ENCODE results near the gene GNAS-AS1.

GNAS-AS1 gene

DNA sequence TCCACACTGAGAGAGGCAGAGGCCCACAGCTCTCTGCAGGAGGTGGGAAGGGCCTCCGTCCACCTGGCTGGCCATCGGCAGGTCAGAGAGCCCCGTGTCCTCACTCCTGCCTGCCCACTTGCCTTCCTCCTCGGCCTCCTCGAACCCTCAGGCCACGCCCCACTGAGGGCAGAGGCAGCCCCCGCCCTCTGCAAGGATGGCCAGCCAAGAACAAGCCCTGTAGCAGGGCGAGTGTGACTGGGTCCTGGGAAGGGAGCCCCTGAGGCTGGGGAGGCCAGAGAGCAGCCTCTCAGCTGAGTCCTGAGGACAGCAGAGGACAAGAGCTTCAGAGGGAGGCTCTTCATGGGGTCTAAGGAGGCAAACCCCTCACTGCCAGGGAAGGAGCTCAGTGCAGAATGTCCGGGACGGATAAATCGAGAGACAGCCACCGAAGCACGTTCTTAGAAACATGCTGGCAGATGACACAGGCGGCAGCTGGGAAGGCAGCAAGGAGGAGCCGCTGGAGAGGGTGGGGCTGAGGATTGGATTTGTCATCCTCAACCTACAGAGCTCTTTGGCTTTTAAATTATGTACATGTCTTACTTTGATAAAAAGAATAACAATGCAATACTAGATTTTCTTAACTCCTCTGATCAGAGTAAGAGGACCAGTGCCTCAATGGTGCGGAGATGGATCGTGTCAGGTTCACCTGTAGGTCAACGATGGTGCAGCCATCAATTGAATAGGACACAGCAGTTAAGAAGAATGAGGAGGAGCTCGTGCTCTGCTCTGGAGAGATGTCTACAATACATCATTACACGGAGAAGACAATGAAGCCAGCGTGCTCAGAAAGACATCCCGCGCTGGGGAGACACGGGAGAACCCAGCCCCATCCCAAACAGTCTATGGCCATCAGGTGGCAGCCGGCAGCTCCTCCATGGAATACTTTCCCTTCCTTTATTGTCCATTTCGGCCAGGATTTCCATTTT lies 53.0 kb downstream of the GNAS-AS1 start:
- TF ChIP-seq, protein P1, sequence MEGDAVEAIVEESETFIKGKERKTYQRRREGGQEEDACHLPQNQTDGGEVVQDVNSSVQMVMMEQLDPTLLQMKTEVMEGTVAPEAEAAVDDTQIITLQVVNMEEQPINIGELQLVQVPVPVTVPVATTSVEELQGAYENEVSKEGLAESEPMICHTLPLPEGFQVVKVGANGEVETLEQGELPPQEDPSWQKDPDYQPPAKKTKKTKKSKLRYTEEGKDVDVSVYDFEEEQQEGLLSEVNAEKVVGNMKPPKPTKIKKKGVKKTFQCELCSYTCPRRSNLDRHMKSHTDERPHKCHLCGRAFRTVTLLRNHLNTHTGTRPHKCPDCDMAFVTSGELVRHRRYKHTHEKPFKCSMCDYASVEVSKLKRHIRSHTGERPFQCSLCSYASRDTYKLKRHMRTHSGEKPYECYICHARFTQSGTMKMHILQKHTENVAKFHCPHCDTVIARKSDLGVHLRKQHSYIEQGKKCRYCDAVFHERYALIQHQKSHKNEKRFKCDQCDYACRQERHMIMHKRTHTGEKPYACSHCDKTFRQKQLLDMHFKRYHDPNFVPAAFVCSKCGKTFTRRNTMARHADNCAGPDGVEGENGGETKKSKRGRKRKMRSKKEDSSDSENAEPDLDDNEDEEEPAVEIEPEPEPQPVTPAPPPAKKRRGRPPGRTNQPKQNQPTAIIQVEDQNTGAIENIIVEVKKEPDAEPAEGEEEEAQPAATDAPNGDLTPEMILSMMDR (IDR thresholded peaks at IDR 0.05; ENCODE audit: insufficient read depth, low read length, poor library complexity, severe bottlenecking): no peak
- no peak for TF ChIP-seq EZH2phosphoT487 (conservative IDR thresholded peaks at IDR 0.05; ENCODE audit: low read length)

DNA sequence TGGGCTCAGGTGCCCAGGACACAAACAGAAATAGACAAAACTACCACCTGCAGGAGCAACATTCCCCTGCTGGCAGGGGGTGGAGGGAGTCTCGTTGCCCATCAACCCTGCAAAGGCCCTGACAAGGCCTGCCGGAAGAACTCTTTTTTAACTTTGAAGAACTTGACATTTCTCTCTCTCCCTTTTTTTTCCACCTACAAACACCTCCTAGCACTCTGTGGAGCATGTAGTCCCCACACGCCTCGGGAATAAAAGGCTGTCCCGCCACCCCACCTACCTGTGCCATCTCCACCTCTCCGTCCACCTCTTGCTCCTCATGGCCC lies 54.8 kb downstream of the GNAS-AS1 start:
- Histone ChIP-seq H3K9me2 (replicated peaks; ENCODE audit: insufficient read depth, low read length) (no peaks in the 10 kb centered on the region), H3K4me2 (ENCODE audit: low read depth, low read length, poor library complexity, severe bottlenecking) (no peak overlapping the region), H3K27me3 (ENCODE audit: low read length) (no peaks in the 10 kb centered on the region), H4K20me1 (ENCODE audit: low read depth, low read length) (no peaks in the 10 kb centered on the region), H3F3A (ENCODE audit: insufficient read depth) (no peaks in the 10 kb centered on the region), H2AFZ (ENCODE audit: low read depth, low read length, severe bottlenecking) (no peak overlapping the region), H3K36me3 (ENCODE audit: low read length) (no peaks in the 10 kb centered on the region), H3K9me3 (ENCODE audit: insufficient read depth, low read length) (no peaks in the 10 kb centered on the region), H3K9ac (ENCODE audit: low read length) (no peak overlapping the region), H3K4me3 (ENCODE audit: insufficient read depth, low read length, poor library complexity, severe bottlenecking) (no peak overlapping the region), H3K27ac (ENCODE audit: low read depth, low read length) (no peak overlapping the region), H3K79me2 (ENCODE audit: insufficient read depth, low read length) (no peaks in the 10 kb centered on the region)
- TF ChIP-seq, protein P1 (IDR thresholded peaks at IDR 0.05; ENCODE audit: insufficient read depth, low read length, poor library complexity, severe bottlenecking): no peak
- no peak for TF ChIP-seq EZH2phosphoT487 (conservative IDR thresholded peaks at IDR 0.05; ENCODE audit: low read length)

More for the DNA sequence above, 53.0 kb downstream of the GNAS-AS1 start:
- Histone ChIP-seq H3K27ac (ENCODE audit: low read depth, low read length) (no peak overlapping the region), H3K4me3 (ENCODE audit: insufficient read depth, low read length, poor library complexity, severe bottlenecking) (no peak overlapping the region), H3K9me2 (replicated peaks; ENCODE audit: insufficient read depth, low read length) (no peaks in the 10 kb centered on the region), H4K20me1 (ENCODE audit: low read depth, low read length) (no peaks in the 10 kb centered on the region), H3K9me3 (ENCODE audit: insufficient read depth, low read length) (no peaks in the 10 kb centered on the region), H3K79me2 (ENCODE audit: insufficient read depth, low read length) (no peaks in the 10 kb centered on the region), H3K36me3 (ENCODE audit: low read length) (no peaks in the 10 kb centered on the region), H3K4me2 (ENCODE audit: low read depth, low read length, poor library complexity, severe bottlenecking) (no peak overlapping the region), H2AFZ (ENCODE audit: low read depth, low read length, severe bottlenecking) (no peak overlapping the region), H3K9ac (ENCODE audit: low read length) (no peak overlapping the region), H3F3A (ENCODE audit: insufficient read depth) (no peaks in the 10 kb centered on the region), H3K27me3 (ENCODE audit: low read length) (no peaks in the 10 kb centered on the region)

DNA sequence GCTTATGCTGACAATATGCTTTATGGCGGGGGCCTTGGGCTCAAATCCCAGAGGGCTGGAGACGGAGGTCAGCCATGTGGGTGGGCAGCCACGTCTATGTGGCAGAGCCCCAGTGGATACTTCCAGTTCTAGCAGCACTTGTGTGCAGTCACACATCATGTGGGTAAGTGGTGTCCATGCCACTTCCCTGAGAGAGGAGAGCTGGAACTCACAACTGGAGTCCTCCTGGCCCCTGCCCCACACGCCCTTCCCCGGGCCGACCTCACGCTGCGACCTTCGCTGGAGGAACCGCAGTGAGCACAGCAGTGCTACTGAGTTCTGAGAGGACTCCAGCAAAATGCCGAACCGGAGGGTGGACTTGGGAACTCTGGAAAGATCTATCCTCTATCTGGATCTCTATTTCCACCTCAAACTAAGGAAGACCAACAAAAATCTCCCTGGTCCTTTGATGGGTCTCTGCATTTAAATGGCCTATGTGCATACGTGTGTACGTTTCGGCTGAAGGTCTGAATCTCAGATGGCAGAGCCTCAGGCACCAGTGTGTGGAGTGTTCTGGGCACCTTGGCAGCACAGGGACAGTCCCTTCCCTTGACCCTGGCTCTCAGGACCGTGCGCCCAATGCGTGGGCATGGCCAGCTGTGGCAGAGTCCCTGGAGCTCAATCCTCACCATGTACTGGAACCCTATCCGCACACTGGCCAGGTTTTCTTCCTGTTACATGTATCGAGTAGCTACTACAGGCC lies 55.4 kb downstream of the GNAS-AS1 start:
- no peaks in the 10 kb centered on the region for H3K9me3 ChIP-seq (ENCODE audit: insufficient read depth, low read length)
- H3K27ac ChIP-seq (ENCODE audit: low read depth, low read length): no peak overlapping the region
- H3K79me2 ChIP-seq (ENCODE audit: insufficient read depth, low read length): no peaks in the 10 kb centered on the region
- no peaks in the 10 kb centered on the region for H4K20me1 ChIP-seq (ENCODE audit: low read depth, low read length)
- no peaks in the 10 kb centered on the region for H3K27me3 ChIP-seq (ENCODE audit: low read length)
- H3K36me3 ChIP-seq (ENCODE audit: low read length): no peaks in the 10 kb centered on the region
- no peak for TF ChIP-seq EZH2phosphoT487 (conservative IDR thresholded peaks at IDR 0.05; ENCODE audit: low read length)
- TF ChIP-seq, protein P1 (IDR thresholded peaks at IDR 0.05; ENCODE audit: insufficient read depth, low read length, poor library complexity, severe bottlenecking): no peak
- no peaks in the 10 kb centered on the region for H3K9me2 ChIP-seq (replicated peaks; ENCODE audit: insufficient read depth, low read length)
- H2AFZ ChIP-seq (ENCODE audit: low read depth, low read length, severe bottlenecking): no peak overlapping the region
- no peak overlapping the region for H3K4me3 ChIP-seq (ENCODE audit: insufficient read depth, low read length, poor library complexity, severe bottlenecking)
- no peak overlapping the region for H3K9ac ChIP-seq (ENCODE audit: low read length)
- no peak overlapping the region for H3K4me2 ChIP-seq (ENCODE audit: low read depth, low read length, poor library complexity, severe bottlenecking)
- no peaks in the 10 kb centered on the region for H3F3A ChIP-seq (ENCODE audit: insufficient read depth)

All from SU-DHL-6 (cell line).